Measurements from ENCODE around the gene CRTAP. TPM values are rescaled to one million over a fixed set of nuclear protein-coding genes. Genes with fewer than 3 reads are reported as not detected.

CRTAP gene
- total RNA-seq, 1 experiment from 2014 or later, result 174 TPM

GRCh38 chr3:33119891-33120290, 6.1 kb downstream of the CRTAP start:
- Histone ChIP-seq H3K9me3 (ENCODE audit: low read length) (no peaks in the 10 kb centered on the region), H3K36me3 (ENCODE audit: low read depth, low read length) (peaks cover 43% of the 10 kb centered on the region), H2AFZ (ENCODE audit: low read length) (no peak overlapping the region), H3K4me1 (ENCODE audit: insufficient read depth, low read length) (peaks cover 14% of the 10 kb centered on the region; the same call in 1 of the 2 replicates), H3K4me3 (ENCODE audit: low read length) (no peak overlapping the region), H4K20me1 (ENCODE audit: low read length) (peaks cover 9% of the 10 kb centered on the region), H3K9ac (ENCODE audit: low read length) (no peak overlapping the region), H3K4me2 (ENCODE audit: low read length) (no peak overlapping the region), H3K79me2 (ENCODE audit: low read length) (peaks cover 55% of the 10 kb centered on the region), H3F3A (ENCODE audit: low read length, unreplicated experiment) (no peaks in the 10 kb centered on the region), H3K9me2 (replicated peaks; ENCODE audit: low read length) (no peaks in the 10 kb centered on the region), H3K27ac (ENCODE audit: low read length) (no peak overlapping the region), H3K27me3 (ENCODE audit: low read length) (no peaks in the 10 kb centered on the region)
- TF ChIP-seq EZH2 (IDR thresholded peaks at IDR 0.05; ENCODE audit: low read length, unreplicated experiment), result no peak
- TF ChIP-seq, protein P1, sequence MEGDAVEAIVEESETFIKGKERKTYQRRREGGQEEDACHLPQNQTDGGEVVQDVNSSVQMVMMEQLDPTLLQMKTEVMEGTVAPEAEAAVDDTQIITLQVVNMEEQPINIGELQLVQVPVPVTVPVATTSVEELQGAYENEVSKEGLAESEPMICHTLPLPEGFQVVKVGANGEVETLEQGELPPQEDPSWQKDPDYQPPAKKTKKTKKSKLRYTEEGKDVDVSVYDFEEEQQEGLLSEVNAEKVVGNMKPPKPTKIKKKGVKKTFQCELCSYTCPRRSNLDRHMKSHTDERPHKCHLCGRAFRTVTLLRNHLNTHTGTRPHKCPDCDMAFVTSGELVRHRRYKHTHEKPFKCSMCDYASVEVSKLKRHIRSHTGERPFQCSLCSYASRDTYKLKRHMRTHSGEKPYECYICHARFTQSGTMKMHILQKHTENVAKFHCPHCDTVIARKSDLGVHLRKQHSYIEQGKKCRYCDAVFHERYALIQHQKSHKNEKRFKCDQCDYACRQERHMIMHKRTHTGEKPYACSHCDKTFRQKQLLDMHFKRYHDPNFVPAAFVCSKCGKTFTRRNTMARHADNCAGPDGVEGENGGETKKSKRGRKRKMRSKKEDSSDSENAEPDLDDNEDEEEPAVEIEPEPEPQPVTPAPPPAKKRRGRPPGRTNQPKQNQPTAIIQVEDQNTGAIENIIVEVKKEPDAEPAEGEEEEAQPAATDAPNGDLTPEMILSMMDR (conservative IDR thresholded peaks at IDR 0.05; ENCODE audit: low read depth, low read length), result no peak
- TF ChIP-seq EZH2phosphoT487 (IDR thresholded peaks at IDR 0.05; ENCODE audit: borderline replicate concordance, low read length), result no peak
- ATAC-seq, result no peak
- DNase-seq, result no peak
- BruUV-seq (replicated peaks), result no TSS peak
- POLR2A ChIA-PET (ENCODE audit: unreplicated experiment), result no interaction called here
- CTCF ChIA-PET, result no interaction called here
- intact Hi-C loops (cut with micrococcal nuclease), result loop anchor here (10.0 kb wide), 1 partner anchor 675 kb away; the partner anchor contains the start of gene PDCD6IP

- Histone ChIP-seq H3K79me2 (ENCODE audit: low read length) (peaks cover 24% of the 10 kb centered on the region), H3F3A (ENCODE audit: low read length, unreplicated experiment) (no peaks in the 10 kb centered on the region), H3K4me2 (ENCODE audit: low read length) (no peak overlapping the region), H3K9me3 (ENCODE audit: low read length) (no peaks in the 10 kb centered on the region), H3K4me3 (ENCODE audit: low read length) (no peak overlapping the region), H3K9me2 (replicated peaks; ENCODE audit: low read length) (no peaks in the 10 kb centered on the region), H3K36me3 (ENCODE audit: low read depth, low read length) (peaks cover 63% of the 10 kb centered on the region), H4K20me1 (ENCODE audit: low read length) (no peaks in the 10 kb centered on the region; the same call in 1 of the 2 replicates), H3K27me3 (ENCODE audit: low read length) (no peaks in the 10 kb centered on the region), H3K4me1 (ENCODE audit: insufficient read depth, low read length) (no peaks in the 10 kb centered on the region), H2AFZ (ENCODE audit: low read length) (no peak overlapping the region), H3K27ac (ENCODE audit: low read length) (no peak overlapping the region), H3K9ac (ENCODE audit: low read length) (no peak overlapping the region)
- POLR2A ChIA-PET (ENCODE audit: unreplicated experiment), result no interaction called here
- intact Hi-C loops (cut with micrococcal nuclease), result no loop called here
- DNase-seq (no peak), ATAC-seq (no peak)
- CTCF ChIA-PET, result no interaction called here
- BruUV-seq (replicated peaks), result no TSS peak
- TF ChIP-seq EZH2 (IDR thresholded peaks at IDR 0.05; ENCODE audit: low read length, unreplicated experiment) (no peak), EZH2phosphoT487 (IDR thresholded peaks at IDR 0.05; ENCODE audit: borderline replicate concordance, low read length) (no peak)
- TF ChIP-seq, protein P1 (conservative IDR thresholded peaks at IDR 0.05; ENCODE audit: low read depth, low read length), result no peak
These were observed 9.2 kb downstream of the CRTAP start for GRCh38 chr3:33122991-33123390.

GRCh38 chr3:33124638-33125037, 10.8 kb downstream of the CRTAP start:
- H3K36me3 ChIP-seq (ENCODE audit: low read depth, low read length), result peaks cover 65% of the 10 kb centered on the region
- ATAC-seq (no peak), DNase-seq (no peak)
- H3K4me2 ChIP-seq (ENCODE audit: low read length), result no peak overlapping the region
- BruUV-seq (replicated peaks), result no TSS peak
- POLR2A ChIA-PET (ENCODE audit: unreplicated experiment), result no interaction called here
- no peaks in the 10 kb centered on the region for H3K9me3 ChIP-seq (ENCODE audit: low read length)
- peaks cover 8% of the 10 kb centered on the region for H3K79me2 ChIP-seq (ENCODE audit: low read length)
- no peaks in the 10 kb centered on the region for H3K27me3 ChIP-seq (ENCODE audit: low read length)
- TF ChIP-seq, protein P1 (conservative IDR thresholded peaks at IDR 0.05; ENCODE audit: low read depth, low read length), result no peak
- no peak for TF ChIP-seq EZH2 (IDR thresholded peaks at IDR 0.05; ENCODE audit: low read length, unreplicated experiment)
- TF ChIP-seq EZH2phosphoT487 (IDR thresholded peaks at IDR 0.05; ENCODE audit: borderline replicate concordance, low read length), result no peak
- H2AFZ ChIP-seq (ENCODE audit: low read length), result no peak overlapping the region
- CTCF ChIA-PET, result no interaction called here
- no peaks in the 10 kb centered on the region for H3K4me1 ChIP-seq (ENCODE audit: insufficient read depth, low read length)
- intact Hi-C loops (cut with micrococcal nuclease), result no loop called here
- H3F3A ChIP-seq (ENCODE audit: low read length, unreplicated experiment), result no peaks in the 10 kb centered on the region
- H3K27ac ChIP-seq (ENCODE audit: low read length), result no peak overlapping the region
- no peaks in the 10 kb centered on the region; the same call in 1 of the 2 replicates for H4K20me1 ChIP-seq (ENCODE audit: low read length)
- H3K9me2 ChIP-seq (replicated peaks; ENCODE audit: low read length), result no peaks in the 10 kb centered on the region
- H3K9ac ChIP-seq (ENCODE audit: low read length), result no peak overlapping the region
- no peak overlapping the region for H3K4me3 ChIP-seq (ENCODE audit: low read length)
